Erythroblast (primary cell): ENCODE data around the gene FOXL2.

ENCODE experiments used
- DNase-seq, 2 experiments: peaks; one replicate each; lab custom pipeline; 2025; lab: John Stamatoyannopoulos, UW
- GATA1 ChIP-seq: IDR thresholded peaks from 2 replicates; pipeline ENCODE4 v1.6.1; 2011; ENCODE audit warnings: low read depth, mild to moderate bottlenecking, control low read depth, low read length, moderate library complexity
- POLR2A ChIP-seq: IDR thresholded peaks from 2 replicates; pipeline ENCODE4 v1.6.1; 2011; ENCODE audit warnings: mild to moderate bottlenecking, low read length

The FOXL2 gene

GRCh38 chr3:138902171-138902570 lies 44.8 kb downstream of the FOXL2 start:
- TF ChIP-seq GATA1 (no peak), POLR2A (no peak)
- DNase-seq = no peak

GRCh38 chr3:138901567-138901966 lies 45.4 kb downstream of the FOXL2 start:
- TF ChIP-seq POLR2A = no peak
- no peak for TF ChIP-seq GATA1
- DNase-seq = no peak

- TF ChIP-seq POLR2A (no peak), GATA1 (no peak)
- no peak for DNase-seq
These were observed 47.5 kb downstream of the FOXL2 start for GRCh38 chr3:138899351-138899991.

GRCh38 chr3:138898708-138899107 lies 48.2 kb downstream of the FOXL2 start:
- TF ChIP-seq GATA1 (no peak), POLR2A (no peak)

GRCh38 chr3:138898301-138898700 lies 48.6 kb downstream of the FOXL2 start:
- no peak for DNase-seq
- TF ChIP-seq POLR2A (no peak), GATA1 (no peak)

More at GRCh38 chr3:138898708-138899107, 48.2 kb downstream of the FOXL2 start:
- no peak for DNase-seq
